Endothelial cell of umbilical vein (primary cell): Measurements from ENCODE around the gene CALY. TPM values are rescaled to one million over a fixed set of nuclear protein-coding genes. Genes with fewer than 3 reads are reported as not detected.

Source experiments
- BruUV-seq: library from RNA; stranded (reverse); fragments of 400-500 nt; replicated peaks from 2 replicates; lab custom pipeline; 2021; lab: Mats Ljungman, UMichigan
- CTCF ChIA-PET: fragments of 300-600, 350-600 bp; sonication (Branson Sonifier 250); formaldehyde crosslinking; loops from one replicate; lab custom pipeline; 2021; ENCODE audit warnings: antibody characterized with exemption, inconsistent platforms; lab: Charles Lee
- POLR2A ChIA-PET: fragments of 300-600, 350-600 bp; sonication (Branson Sonifier 250); formaldehyde crosslinking; loops from one replicate; lab custom pipeline; 2021; ENCODE audit warnings: antibody characterized with exemption, inconsistent platforms; lab: Charles Lee
- DNase-seq: peaks from one replicate; pipeline ENCODE4 v3.0.0-alpha.2; 2011; ENCODE audit warnings: low read depth, low spot score
- FAIRE-seq: peaks from 2 replicates; lab custom pipeline; 2011; peaks lifted over from hg19 to GRCh38; lab: Jason Lieb, UNC
- H2AFZ ChIP-seq: 2 replicates; pipeline ENCODE4 v1.6.0; 2012; ENCODE audit warnings: low read depth, low read length, control low read depth, inconsistent platforms
- H3K27ac ChIP-seq: 2 replicates; pipeline ENCODE4 v1.5.1; 2011; ENCODE audit warnings: low read depth, mild to moderate bottlenecking, control low read depth, low read length, moderate library complexity; ENCODE audit not compliant: insufficient read depth
- H3K27me3 ChIP-seq, 2 experiments: 2 replicates each; pipeline versions ENCODE4 v1.6.0 to v1.6.1; 2011; ENCODE audit warnings: low read length in 2 of 2, mixed read lengths in 1 of 2; ENCODE audit not compliant: control insufficient read depth in 2 of 2, insufficient read depth in 2 of 2
- H3K36me3 ChIP-seq, 2 experiments: 2 replicates in 1 of 2; 3 replicates in 1 of 2; pipeline ENCODE4 v1.5.1; 2011; ENCODE audit warnings: low read length in 2 of 2, mild to moderate bottlenecking in 1 of 2, moderate library complexity in 1 of 2; ENCODE audit not compliant: control insufficient read depth in 2 of 2, insufficient read depth in 2 of 2; ENCODE audit errors: extremely low read depth in 1 of 2
- H3K4me1 ChIP-seq: 3 replicates; pipeline ENCODE4 v1.5.1; 2011; ENCODE audit warnings: mild to moderate bottlenecking, low read length; ENCODE audit not compliant: control insufficient read depth, insufficient read depth; ENCODE audit errors: extremely low read depth
- H3K4me2 ChIP-seq: 2 replicates; pipeline ENCODE4 v1.6.1; 2011; ENCODE audit warnings: low read length, control low read depth, mixed read lengths; ENCODE audit not compliant: insufficient read depth
- H3K4me3 ChIP-seq, 3 experiments: fragments of 200-600 bp in 1 of 3; sonication (generic), shearing (Covaris generic) in 1 of 3; replicated peaks in 1 of 3; 2 replicates each; pipeline ENCODE4 v1.5.1; 2011 to 2016; ENCODE audit warnings: control low read depth in 3 of 3, low read length in 3 of 3, mild to moderate bottlenecking in 2 of 3, inconsistent platforms in 1 of 3, low read depth in 1 of 3, moderate library complexity in 1 of 3; ENCODE audit not compliant: insufficient read depth in 1 of 3
- H3K79me2 ChIP-seq: 2 replicates; pipeline ENCODE4 v1.6.0; 2012; ENCODE audit warnings: low read length, inconsistent platforms; ENCODE audit not compliant: control insufficient read depth, insufficient read depth
- H3K9ac ChIP-seq: replicated peaks from 2 replicates; pipeline ENCODE3; 2011; ENCODE audit warnings: low read length, control low read depth; ENCODE audit not compliant: insufficient read depth; ENCODE audit errors: extremely low read depth
- H3K9me1 ChIP-seq: replicated peaks from 3 replicates; pipeline ENCODE4 v1.6.0; 2011; ENCODE audit warnings: mild to moderate bottlenecking, low read length; ENCODE audit not compliant: control insufficient read depth, insufficient read depth; ENCODE audit errors: extremely low read depth
- H3K9me3 ChIP-seq: replicated peaks from 2 replicates; pipeline ENCODE4 v1.5.1; 2012; ENCODE audit warnings: low read length, inconsistent platforms; ENCODE audit not compliant: control insufficient read depth, insufficient read depth
- H4K20me1 ChIP-seq: replicated peaks from 2 replicates; pipeline ENCODE3; 2011; ENCODE audit warnings: mild to moderate bottlenecking, low read length; ENCODE audit not compliant: control insufficient read depth, insufficient read depth; ENCODE audit errors: extremely low read depth
- CTCF ChIP-seq, 2 donors: IDR thresholded peaks; 1 replicate in 1 of 2; 2 replicates in 1 of 2; pipeline ENCODE4 v1.5.1; 2011; ENCODE audit warnings: low read length in 2 of 2, mild to moderate bottlenecking in 2 of 2, moderate library complexity in 2 of 2, control low read depth in 1 of 2, inconsistent platforms in 1 of 2, low read depth in 1 of 2; ENCODE audit not compliant: insufficient read depth in 1 of 2; ENCODE audit errors: extremely low read depth in 1 of 2
- EZH2 ChIP-seq: IDR thresholded peaks from 2 replicates; pipeline ENCODE4 v1.6.1; 2012; ENCODE audit warnings: borderline replicate concordance, low read depth, mild to moderate bottlenecking, moderate library complexity, low read length, inconsistent platforms; ENCODE audit not compliant: severe bottlenecking
- FOS ChIP-seq: IDR thresholded peaks from 2 replicates; pipeline ENCODE4 v1.6.1; 2011; ENCODE audit warnings: mild to moderate bottlenecking, low read length, moderate library complexity, borderline replicate concordance; ENCODE audit not compliant: insufficient read depth
- GATA2 ChIP-seq: IDR thresholded peaks from 2 replicates; pipeline ENCODE4 v1.7.0; 2011; ENCODE audit warnings: low read depth, mild to moderate bottlenecking, moderate library complexity, mixed read lengths, low read length; ENCODE audit not compliant: insufficient read length, insufficient read depth
- JUN ChIP-seq: IDR thresholded peaks from 2 replicates; pipeline ENCODE4 v1.6.1; 2011; ENCODE audit warnings: borderline replicate concordance, low read depth; ENCODE audit not compliant: insufficient read length, insufficient read depth
- MAX ChIP-seq: IDR thresholded peaks from 2 replicates; pipeline ENCODE4 v1.6.1; 2011; ENCODE audit not compliant: insufficient read depth, insufficient read length
- MYC ChIP-seq: IDR thresholded peaks from one replicate; pipeline ENCODE4 v1.6.1; 2011; ENCODE audit warnings: mild to moderate bottlenecking, low read depth, low read length
- POLR2A ChIP-seq: IDR thresholded peaks from 2 replicates; pipeline ENCODE4 v1.6.1; 2012; ENCODE audit warnings: low read depth, mild to moderate bottlenecking, control low read depth, low read length
- POLR2AphosphoS5 ChIP-seq: IDR thresholded peaks from 2 replicates; pipeline ENCODE4 v1.6.1; 2012; ENCODE audit warnings: low read depth, mild to moderate bottlenecking, control low read depth, low read length, moderate library complexity; ENCODE audit not compliant: insufficient read depth
- dilution Hi-C: fragments of 300-500 bp; cut with MboI; formaldehyde crosslinking; loops from one replicate; pipeline ENCODE4 v1.15.0; 2019; ENCODE audit warnings: low sequenced_read_pairs; ENCODE audit not compliant: extremely low pct_ligation_motif_present
- intact Hi-C: fragments of 100-400 bp; cut with micrococcal nuclease; formaldehyde crosslinking; loops from one replicate; pipeline ENCODE4 v1.10.0; 2022
- polyA plus RNA-seq, 4 experiments: library from polyadenylated mRNA; depleted of rRNA in 3 of 4; stranded (reverse) in 3 of 4; unstranded in 1 of 4; fragments of >200 nt; gene quantifications; 2 replicates each; pipeline versions ENCODE4 v1.2.1 to v1.2.3, GENCODE V29; 2011 to 2012; ENCODE audit warnings: missing spikeins in 1 of 4
- total RNA-seq: library from RNA; stranded (reverse); gene quantifications from 2 replicates; pipeline ENCODE4 v1.2.3, GENCODE V29; 2021

Gene CALY
- total and polyA plus RNA-seq, 2 donors (not counting 3 experiments of a cell fraction or from before 2014, with no cell fraction given) = not detected

- Histone ChIP-seq H3K9ac (no peak overlapping the region), H3K4me1 (no peaks in the 10 kb centered on the region), H3K79me2 (peaks cover 30% of the 10 kb centered on the region), H3K4me3 (no peak overlapping the region), H3K36me3 (peaks cover 6 to 30% of the 10 kb centered on the region in 2 experiments), H3K27ac (no peak overlapping the region), H3K4me2 (no peak overlapping the region), H3K9me3 (no peaks in the 10 kb centered on the region), H3K27me3 (no peaks in the 10 kb centered on the region), H2AFZ (no peak overlapping the region), H3K9me1 (no peaks in the 10 kb centered on the region), H4K20me1 (no peaks in the 10 kb centered on the region)
- BruUV-seq = no TSS peak
- intact Hi-C loops (loop anchor here (10.0 kb wide), 1 partner anchor 637 kb away; no protein-coding TSS in a partner anchor), dilution Hi-C loops (no loop called here)
- ChIA-PET POLR2A (no interaction called here), CTCF (interaction anchor here (2.9 kb wide), 1 partner anchor 9 kb away, joined by 11 read pairs; no protein-coding TSS in a partner anchor)
- TF ChIP-seq GATA2 (no peak), MYC (no peak), POLR2AphosphoS5 (no peak), CTCF (IDR thresholded peaks at IDR 0.05; ENCODE audit: extremely low read depth in 1 of 2, insufficient read depth in 1 of 2, low read depth in 1 of 2, low read length in 2 of 2) (no peak), FOS (no peak), POLR2A (no peak), EZH2 (no peak), MAX (no peak), JUN (no peak)
- FAIRE-seq (no peak), DNase-seq (no peak)
Observed at GRCh38 chr10:133302230-133302629, 34.5 kb downstream of the CALY start.
